ENCODE measurements around the gene SYNE4. TPM values are rescaled to one million over a fixed set of nuclear protein-coding genes. Genes with fewer than 3 reads are reported as not detected.

SYNE4 gene
- total and polyA plus RNA-seq, 9 of the 15 experiments (the other 6 are each of a cell fraction or from before 2014, with no cell fraction given): 0.03 to 0.65 (median 0.29) TPM

DNA sequence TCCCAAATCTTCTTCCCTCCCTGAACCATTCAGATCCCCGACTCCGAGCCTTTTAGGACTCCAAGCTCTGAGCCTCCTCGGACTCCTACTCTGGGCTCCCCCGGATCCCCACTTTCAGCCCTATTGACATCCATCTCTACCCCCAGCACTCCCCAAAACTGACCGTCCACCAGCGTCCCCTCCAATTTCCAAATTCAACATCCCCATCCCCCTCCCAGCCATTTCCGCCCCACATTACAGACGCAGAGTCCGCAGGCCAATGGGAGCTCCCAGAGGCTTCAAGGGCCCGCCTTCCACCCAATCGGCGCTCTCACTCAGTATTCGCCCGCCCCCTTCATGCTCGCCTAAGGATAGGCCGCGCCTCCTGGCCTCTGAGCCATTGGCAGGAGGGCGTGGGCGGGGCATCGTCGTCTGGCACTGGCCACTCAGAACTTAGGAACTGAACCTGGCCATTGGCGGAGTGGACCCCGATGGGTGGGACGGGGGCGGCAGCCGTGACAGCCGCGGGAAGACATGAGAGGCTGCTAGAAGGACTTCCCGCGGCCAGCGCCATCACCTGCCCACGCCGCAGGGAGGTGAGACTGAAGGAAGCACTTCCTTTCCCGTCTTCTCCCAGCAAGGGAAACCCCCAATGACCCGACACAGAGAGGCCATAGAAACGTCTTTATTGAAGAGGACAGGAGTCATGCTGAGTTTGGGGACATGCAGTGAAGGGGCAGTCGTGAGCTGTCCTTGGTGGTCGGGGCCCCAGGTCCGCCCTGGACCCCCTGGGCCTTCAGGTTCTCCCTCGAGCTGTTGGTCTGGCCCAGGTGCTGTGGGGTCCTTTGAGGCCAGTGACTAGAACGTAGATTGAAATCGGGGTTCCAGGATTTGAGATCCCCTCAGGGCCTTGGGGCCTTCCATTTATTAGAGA is 5.7 kb upstream of the SYNE4 start, which contains the start of gene ALKBH6 (continued):
- TF ChIP-seq, protein P1, sequence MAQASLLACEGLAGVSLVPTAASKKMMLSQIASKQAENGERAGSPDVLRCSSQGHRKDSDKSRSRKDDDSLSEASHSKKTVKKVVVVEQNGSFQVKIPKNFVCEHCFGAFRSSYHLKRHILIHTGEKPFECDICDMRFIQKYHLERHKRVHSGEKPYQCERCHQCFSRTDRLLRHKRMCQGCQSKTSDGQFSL (CRISPR knock-in tag; IDR thresholded peaks at IDR 0.05): no peak
- TF ChIP-seq, protein P1 (tag; IDR thresholded peaks at IDR 0.05): no peak
- 0 out of 2 replicates have a peak, but pooled peaks have one; percentile 5 for TF ChIP-seq HCFC1 (IDR thresholded peaks at IDR 0.05; ENCODE audit: low read depth, low read length)
- TF ChIP-seq, protein P2, sequence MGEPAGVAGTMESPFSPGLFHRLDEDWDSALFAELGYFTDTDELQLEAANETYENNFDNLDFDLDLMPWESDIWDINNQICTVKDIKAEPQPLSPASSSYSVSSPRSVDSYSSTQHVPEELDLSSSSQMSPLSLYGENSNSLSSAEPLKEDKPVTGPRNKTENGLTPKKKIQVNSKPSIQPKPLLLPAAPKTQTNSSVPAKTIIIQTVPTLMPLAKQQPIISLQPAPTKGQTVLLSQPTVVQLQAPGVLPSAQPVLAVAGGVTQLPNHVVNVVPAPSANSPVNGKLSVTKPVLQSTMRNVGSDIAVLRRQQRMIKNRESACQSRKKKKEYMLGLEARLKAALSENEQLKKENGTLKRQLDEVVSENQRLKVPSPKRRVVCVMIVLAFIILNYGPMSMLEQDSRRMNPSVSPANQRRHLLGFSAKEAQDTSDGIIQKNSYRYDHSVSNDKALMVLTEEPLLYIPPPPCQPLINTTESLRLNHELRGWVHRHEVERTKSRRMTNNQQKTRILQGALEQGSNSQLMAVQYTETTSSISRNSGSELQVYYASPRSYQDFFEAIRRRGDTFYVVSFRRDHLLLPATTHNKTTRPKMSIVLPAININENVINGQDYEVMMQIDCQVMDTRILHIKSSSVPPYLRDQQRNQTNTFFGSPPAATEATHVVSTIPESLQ (CRISPR knock-in tag; IDR thresholded peaks at IDR 0.05): no peak
- TF ChIP-seq MED1 (CRISPR knock-in tag; IDR thresholded peaks at IDR 0.05; ENCODE audit: borderline replicate concordance): no peak
- TF ChIP-seq ZNF41 (CRISPR knock-in tag; conservative IDR thresholded peaks at IDR 0.05): no peak
- no peak for TF ChIP-seq CAMTA2 (CRISPR knock-in tag; conservative IDR thresholded peaks at IDR 0.05)
- no peak for TF ChIP-seq ZNF140 (CRISPR knock-in tag; IDR thresholded peaks at IDR 0.05)
- TF ChIP-seq GABPA (tag; conservative IDR thresholded peaks at IDR 0.05; ENCODE audit: low read depth): peak; percentile 76
- no peak for TF ChIP-seq ZNF695 (CRISPR knock-in tag; IDR thresholded peaks at IDR 0.05)
- TF ChIP-seq EGR1 (conservative IDR thresholded peaks at IDR 0.05): peak; percentile 95
- TF ChIP-seq CREM (IDR thresholded peaks at IDR 0.05; ENCODE audit: low read depth): peak; percentile 80
- no peak; the same call in 1 of the 2 replicates for TF ChIP-seq RFX1 (IDR thresholded peaks at IDR 0.05)
- TF ChIP-seq, protein P3, sequence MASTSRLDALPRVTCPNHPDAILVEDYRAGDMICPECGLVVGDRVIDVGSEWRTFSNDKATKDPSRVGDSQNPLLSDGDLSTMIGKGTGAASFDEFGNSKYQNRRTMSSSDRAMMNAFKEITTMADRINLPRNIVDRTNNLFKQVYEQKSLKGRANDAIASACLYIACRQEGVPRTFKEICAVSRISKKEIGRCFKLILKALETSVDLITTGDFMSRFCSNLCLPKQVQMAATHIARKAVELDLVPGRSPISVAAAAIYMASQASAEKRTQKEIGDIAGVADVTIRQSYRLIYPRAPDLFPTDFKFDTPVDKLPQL (IDR thresholded peaks at IDR 0.05; ENCODE audit: extremely low read depth, insufficient read length): no peak
- TF ChIP-seq ZNF584 (CRISPR knock-in tag; IDR thresholded peaks at IDR 0.05; ENCODE audit: low read depth): no peak
- peak; percentile 68 for TF ChIP-seq CREB1 (IDR thresholded peaks at IDR 0.05)
- peak; percentile 81 for TF ChIP-seq CREB1 (CRISPR knock-in tag; IDR thresholded peaks at IDR 0.05)
- TF ChIP-seq ZNF589 (CRISPR knock-in tag; IDR thresholded peaks at IDR 0.05; ENCODE audit: low read depth): no peak
- TF ChIP-seq MCM3 (IDR thresholded peaks at IDR 0.05): no peak
- TF ChIP-seq PTTG1 (tag; IDR thresholded peaks at IDR 0.05; ENCODE audit: low read depth): no peak
- TF ChIP-seq ZNF408 (CRISPR knock-in tag; IDR thresholded peaks at IDR 0.05; ENCODE audit: low read depth): no peak
- TF ChIP-seq ZNF354B (CRISPR knock-in tag; IDR thresholded peaks at IDR 0.05): no peak
- TF ChIP-seq ZBTB34 (CRISPR knock-in tag; IDR thresholded peaks at IDR 0.05): no peak
- peak; percentile 85 for TF ChIP-seq ELF4 (CRISPR knock-in tag; IDR thresholded peaks at IDR 0.05)
- TF ChIP-seq PRPF4 (IDR thresholded peaks at IDR 0.05; ENCODE audit: insufficient read depth, low read depth, low read length, poor library complexity, severe bottlenecking): no peak

Measured in K562 (cell line).